ENCODE results near the gene PCSK1.

GRCh38 chr5:96374653-96375052 is 58.4 kb downstream of the PCSK1 start:
- TF ChIP-seq CTCF (conservative IDR thresholded peaks at IDR 0.05) (no peak), EZH2 (IDR thresholded peaks at IDR 0.05; ENCODE audit: low read depth) (no peak)

All from PC-9 (cell line).